H9 (cell line): ENCODE data around the gene TMEM98. TPM values are rescaled to one million over a fixed set of nuclear protein-coding genes. Genes with fewer than 3 reads are reported as not detected.

Experiments
- DNase-seq: peaks from one replicate; pipeline ENCODE4 v3.0.0-alpha.2; 2017
- H2AFZ ChIP-seq: one replicate; pipeline ENCODE4 v1.6.1; 2013; ENCODE audit warnings: mild to moderate bottlenecking, low read length, control low read depth, moderate library complexity
- H2AK5ac ChIP-seq: 2 replicates; pipeline ENCODE4 v1.6.1; 2013; ENCODE audit warnings: low read length, control low read depth, mixed read lengths; ENCODE audit not compliant: insufficient read length
- H2BK120ac ChIP-seq: one replicate; pipeline ENCODE4 v1.6.1; 2013; ENCODE audit warnings: low read depth, mild to moderate bottlenecking, low read length, control low read depth, inconsistent platforms; ENCODE audit not compliant: poor library complexity, severe bottlenecking
- H2BK12ac ChIP-seq: 2 replicates; pipeline ENCODE4 v1.6.1; 2013; ENCODE audit warnings: low read length, control low read depth, mixed read lengths, low read depth; ENCODE audit not compliant: insufficient read length
- H2BK15ac ChIP-seq: 2 replicates; pipeline ENCODE4 v1.6.1; 2013; ENCODE audit warnings: low read depth, low read length, control low read depth
- H2BK20ac ChIP-seq: one replicate; pipeline ENCODE4 v1.6.1; 2013; ENCODE audit warnings: low read depth, mild to moderate bottlenecking, low read length, control low read depth, inconsistent platforms; ENCODE audit not compliant: poor library complexity, severe bottlenecking
- H2BK5ac ChIP-seq: 2 replicates; pipeline ENCODE4 v1.6.1; 2013; ENCODE audit warnings: low read length, control low read depth, mixed read lengths; ENCODE audit not compliant: insufficient read length
- H3K14ac ChIP-seq: 2 replicates; pipeline ENCODE4 v1.6.1; 2013; ENCODE audit warnings: low read length, control low read depth; ENCODE audit not compliant: insufficient read depth
- H3K18ac ChIP-seq: 2 replicates; pipeline ENCODE4 v1.6.1; 2013; ENCODE audit warnings: low read depth, mild to moderate bottlenecking, mixed read lengths, low read length, control low read depth; ENCODE audit not compliant: insufficient read length
- H3K23ac ChIP-seq: 2 replicates; pipeline ENCODE4 v1.6.1; 2013; ENCODE audit warnings: low read length, control low read depth, mixed read lengths, low read depth; ENCODE audit not compliant: insufficient read length
- H3K23me2 ChIP-seq: 2 replicates; pipeline ENCODE4 v1.6.1; 2013; ENCODE audit warnings: low read depth, mild to moderate bottlenecking, mixed read lengths, low read length, control low read depth; ENCODE audit not compliant: insufficient read length, poor library complexity, severe bottlenecking
- H3K27ac ChIP-seq: 2 replicates; pipeline ENCODE4 v1.5.1; 2013; ENCODE audit warnings: low read length, control low read depth, mixed read lengths, low read depth; ENCODE audit not compliant: insufficient read length
- H3K27me3 ChIP-seq: 2 replicates; pipeline ENCODE4 v1.6.1; 2013; ENCODE audit warnings: low read length, control low read depth, inconsistent platforms; ENCODE audit not compliant: insufficient read depth
- H3K4ac ChIP-seq: 2 replicates; pipeline ENCODE4 v1.6.1; 2013; ENCODE audit warnings: low read depth, mild to moderate bottlenecking, control low read depth, inconsistent platforms, low read length, moderate library complexity
- H3K4me1 ChIP-seq: 2 replicates; pipeline ENCODE4 v1.6.1; 2013; ENCODE audit warnings: low read length, control low read depth, inconsistent platforms; ENCODE audit not compliant: insufficient read depth
- H3K4me2 ChIP-seq: 2 replicates; pipeline ENCODE4 v1.6.1; 2013; ENCODE audit warnings: low read length, control low read depth, mixed read lengths; ENCODE audit not compliant: insufficient read length, insufficient read depth
- H3K56ac ChIP-seq: 2 replicates; pipeline ENCODE4 v1.6.1; 2013; ENCODE audit warnings: low read depth, mild to moderate bottlenecking, mixed read lengths, low read length, control low read depth; ENCODE audit not compliant: insufficient read length
- H3K79me1 ChIP-seq: 2 replicates; pipeline ENCODE4 v1.6.1; 2013; ENCODE audit warnings: low read depth, mild to moderate bottlenecking, moderate library complexity, low read length, control low read depth, inconsistent platforms; ENCODE audit not compliant: insufficient read depth, poor library complexity, severe bottlenecking
- H3K79me2 ChIP-seq: 2 replicates; pipeline ENCODE4 v1.6.1; 2013; ENCODE audit warnings: low read length, control low read depth, inconsistent platforms; ENCODE audit not compliant: insufficient read depth
- H3K9ac ChIP-seq: 2 replicates; pipeline ENCODE4 v1.6.1; 2013; ENCODE audit warnings: low read length, control low read depth, mixed read lengths; ENCODE audit not compliant: insufficient read length; ENCODE audit errors: extremely low read depth
- H3K9me3 ChIP-seq: one replicate; pipeline ENCODE4 v1.6.1; 2013; ENCODE audit warnings: low read depth, low read length, inconsistent platforms; ENCODE audit not compliant: control insufficient read depth
- H3T11ph ChIP-seq: one replicate; pipeline ENCODE4 v1.6.1; 2013; ENCODE audit warnings: mild to moderate bottlenecking, low read length, control low read depth, inconsistent platforms
- H4K20me1 ChIP-seq: one replicate; pipeline ENCODE4 v1.6.1; 2013; ENCODE audit not compliant: control insufficient read depth, insufficient read length, insufficient read depth
- H4K5ac ChIP-seq: 2 replicates; pipeline ENCODE4 v1.6.1; 2013; ENCODE audit warnings: low read depth, mild to moderate bottlenecking, mixed read lengths, low read length, control low read depth; ENCODE audit not compliant: insufficient read length
- H4K8ac ChIP-seq: replicated peaks from 2 replicates; pipeline ENCODE4 v1.6.1; 2013; ENCODE audit warnings: low read length, control low read depth, mixed read lengths, low read depth; ENCODE audit not compliant: insufficient read length
- H4K91ac ChIP-seq: 2 replicates; pipeline ENCODE4 v1.6.1; 2013; ENCODE audit warnings: low read depth, mild to moderate bottlenecking, moderate library complexity, mixed read lengths, low read length, control low read depth; ENCODE audit not compliant: insufficient read length
- H3K27ac Mint-ChIP-seq, 3 experiments: 2 replicates in 2 of 3; 3 replicates in 1 of 3; pipeline ENCODE4 v1.8.0; 2020 to 2021; ENCODE audit warnings: mixed read lengths in 3 of 3, mild to moderate bottlenecking in 1 of 3, moderate library complexity in 1 of 3
- H3K27me3 Mint-ChIP-seq: 2 replicates; pipeline ENCODE4 v1.8.0; 2021; ENCODE audit warnings: low read depth, mild to moderate bottlenecking, moderate library complexity, mixed read lengths
- H3K36me3 Mint-ChIP-seq, 3 experiments: 2 replicates in 2 of 3; 3 replicates in 1 of 3; pipeline ENCODE4 v1.8.0; 2020 to 2021; ENCODE audit warnings: low read depth in 3 of 3, mixed read lengths in 3 of 3; ENCODE audit not compliant: insufficient read depth in 1 of 3
- H3K4me1 Mint-ChIP-seq, 2 experiments: 2 replicates each; pipeline ENCODE4 v1.8.0; 2020; ENCODE audit warnings: mixed read lengths in 2 of 2
- H3K4me3 Mint-ChIP-seq, 2 experiments: 2 replicates in 1 of 2; 3 replicates in 1 of 2; pipeline ENCODE4 v1.8.0; 2020 to 2021; ENCODE audit warnings: mild to moderate bottlenecking in 2 of 2, mixed read lengths in 2 of 2, moderate library complexity in 1 of 2
- H3K9me3 Mint-ChIP-seq, 2 experiments: 2 replicates in 1 of 2; 3 replicates in 1 of 2; pipeline ENCODE4 v1.8.0; 2020; ENCODE audit warnings: mild to moderate bottlenecking in 2 of 2, mixed read lengths in 2 of 2, moderate library complexity in 1 of 2
- CTCF ChIP-seq: fragments of 200-600 bp; sonication (generic); conservative IDR thresholded peaks from 3 replicates; pipeline ENCODE4 v1.8.0; 2021; ENCODE audit warnings: antibody characterized with exemption, mild to moderate bottlenecking
- WGBS: extraction: QIAGEN DNeasy Blood & Tissue Kit; methylation state at CpG from one replicate; pipeline ENCODE4 v1.1.7; 2013; ENCODE audit warnings: missing lambda C conversion rate, low lambda C conversion rate, mixed read lengths; ENCODE audit not compliant: insufficient read length; ENCODE audit errors: extremely low coverage; 5-methylcytosine and 5-hydroxymethylcytosine counted together
- total RNA-seq: library from RNA; stranded (reverse); gene quantifications from 2 replicates; pipeline ENCODE4 v1.2.1, GENCODE V29; 2021

Gene TMEM98
- total RNA-seq, 1 experiment from 2014 or later: 78.4 TPM

- Histone ChIP-seq H3T11ph (no peak overlapping the region), H4K8ac (no peak overlapping the region), H3K23me2 (no peaks in the 10 kb centered on the region), H3K27ac (no peak overlapping the region), H2AK5ac (no peak overlapping the region), H3K4me1 (no peaks in the 10 kb centered on the region), H3K14ac (no peak overlapping the region), H3K18ac (no peak overlapping the region), H3K27me3 (no peaks in the 10 kb centered on the region), H2BK5ac (no peak overlapping the region), H3K56ac (no peak overlapping the region), H3K9ac (no peak overlapping the region), H4K91ac (no peak overlapping the region), H3K79me2 (no peaks in the 10 kb centered on the region), H4K5ac (no peak overlapping the region), H4K20me1 (no peaks in the 10 kb centered on the region), H3K23ac (no peak overlapping the region), H2AFZ (no peak overlapping the region), H3K4ac (no peak overlapping the region), H3K4me2 (no peak overlapping the region), H2BK15ac (no peak overlapping the region), H3K79me1 (no peaks in the 10 kb centered on the region), H3K9me3 (no peaks in the 10 kb centered on the region), H2BK120ac (no peak overlapping the region), H2BK12ac (no peak overlapping the region), H2BK20ac (no peak overlapping the region)
- no CpG with 5 or more reads among the region's 3 CpGs for WGBS
- H3K4me3 Mint-ChIP-seq: no peak overlapping the region
- no peak for DNase-seq
- H3K27ac Mint-ChIP-seq: no peak overlapping the region; a peak in 1 of 7 replicates
- H3K36me3 Mint-ChIP-seq: peaks cover 0 to 12% (median 2%) of the 10 kb centered on the region in 3 experiments; a peak in 3 of 7 replicates
- peaks cover 20 to 26% of the 10 kb centered on the region in 2 experiments for H3K9me3 Mint-ChIP-seq
- peaks cover 14% of the 10 kb centered on the region for H3K27me3 Mint-ChIP-seq
- no peaks in the 10 kb centered on the region for H3K4me1 Mint-ChIP-seq
- no peak for TF ChIP-seq CTCF
Observed at GRCh38 chr17:32988481-32989101, 60.6 kb downstream of the TMEM98 start.
